Ishikawa (cell line): ENCODE measurements around the gene ARHGEF4.

ENCODE experiments used
- CEBPB ChIP-seq: IDR thresholded peaks from 2 replicates; pipeline ENCODE4 v1.6.1; 2012
- CREB1 ChIP-seq: IDR thresholded peaks from 2 replicates; pipeline ENCODE4 v1.6.1; 2012; ENCODE audit warnings: low read depth
- EGR1 ChIP-seq: IDR thresholded peaks from 2 replicates; pipeline ENCODE4 v1.6.1; 2012
- EP300 ChIP-seq: IDR thresholded peaks from 2 replicates; pipeline ENCODE4 v1.6.1; 2012; ENCODE audit warnings: borderline replicate concordance
- FOXM1 ChIP-seq: IDR thresholded peaks from 2 replicates; pipeline ENCODE4 v1.6.1; 2012; ENCODE audit warnings: low read depth, borderline replicate concordance
- MAX ChIP-seq: IDR thresholded peaks from 2 replicates; pipeline ENCODE4 v1.6.1; 2012
- NFIC ChIP-seq: IDR thresholded peaks from 2 replicates; pipeline ENCODE4 v1.6.1; 2012
- RAD21 ChIP-seq: IDR thresholded peaks from 2 replicates; pipeline ENCODE4 v1.6.1; 2012; ENCODE audit warnings: low read depth
- REST ChIP-seq: IDR thresholded peaks from 2 replicates; pipeline ENCODE4 v1.6.1; 2012; ENCODE audit warnings: low read depth, mild to moderate bottlenecking
- TAF1 ChIP-seq: IDR thresholded peaks from 2 replicates; pipeline ENCODE4 v1.6.1; 2012; ENCODE audit warnings: low read depth, mild to moderate bottlenecking
- TCF12 ChIP-seq: IDR thresholded peaks from 2 replicates; pipeline ENCODE4 v1.6.1; 2012; ENCODE audit warnings: low read depth
- TEAD4 ChIP-seq: IDR thresholded peaks from 2 replicates; pipeline ENCODE4 v1.6.1; 2012
- USF1 ChIP-seq: IDR thresholded peaks from 2 replicates; pipeline ENCODE4 v1.6.1; 2012
- YY1 ChIP-seq: IDR thresholded peaks from 2 replicates; pipeline ENCODE4 v1.6.1; 2012; ENCODE audit warnings: low read depth
- ZBTB7A ChIP-seq: IDR thresholded peaks from 2 replicates; pipeline ENCODE4 v1.6.1; 2012; ENCODE audit warnings: low read depth

ARHGEF4 gene

GRCh38 chr2:130791617-130791939, 45.1 kb upstream of the ARHGEF4 start:
- TF ChIP-seq CREB1 (no peak), EGR1 (no peak), NFIC (no peak), REST (no peak), FOXM1 (no peak), RAD21 (no peak), TCF12 (no peak), TEAD4 (no peak), MAX (no peak), TAF1 (no peak), EP300 (no peak), ZBTB7A (no peak), CEBPB (no peak), YY1 (no peak), USF1 (no peak)

GRCh38 chr2:130795431-130795830, 41.3 kb upstream of the ARHGEF4 start:
- TF ChIP-seq RAD21 (no peak), FOXM1 (no peak), YY1 (no peak), CEBPB (no peak), NFIC (no peak), EP300 (no peak), EGR1 (no peak), TAF1 (no peak), REST (no peak), USF1 (no peak), MAX (no peak)

- TF ChIP-seq YY1 (no peak), MAX (no peak), TEAD4 (peak; percentile 35), CEBPB (no peak), RAD21 (no peak)
Measured at GRCh38 chr2:130796290-130796689, 40.4 kb upstream of the ARHGEF4 start.

- peak; percentile 61; the same call in 1 of the 2 replicates for TF ChIP-seq ZBTB7A
- peak; percentile 14; the same call in 1 of the 2 replicates for TF ChIP-seq TAF1
- peak; percentile 86 for TF ChIP-seq RAD21
- no peak for TF ChIP-seq USF1
- TF ChIP-seq MAX, result peak; percentile 33; the same call in 1 of the 2 replicates
- TF ChIP-seq TEAD4, result peak; percentile 5; the same call in 1 of the 2 replicates
Measured at GRCh38 chr2:130797493-130798435, 39.0 kb upstream of the ARHGEF4 start.

GRCh38 chr2:130798472-130799218, 38.1 kb upstream of the ARHGEF4 start:
- TF ChIP-seq NFIC, result 0 out of 2 replicates have a peak, but pooled peaks have one; percentile 20
- no peak for TF ChIP-seq YY1
